GM12878 (cell line): Measurements from ENCODE around the gene CDK15. TPM values are rescaled to one million over a fixed set of nuclear protein-coding genes. Genes with fewer than 3 reads are reported as not detected.

Experiments used
- ATAC-seq: fragments of 200-7000 bp; cut with Tn5 transposase; 3 replicates; pipeline ENCODE4 v1.9.1; 2020; ENCODE audit warnings: mild to moderate bottlenecking, moderate library complexity
- BruUV-seq: library from RNA; stranded (reverse); fragments of 400-500 nt; replicated peaks from 2 replicates; lab custom pipeline; 2021; lab: Mats Ljungman, UMichigan
- CTCF ChIA-PET: fragments of 300-600 bp; sonication (Branson Sonifier 250); formaldehyde crosslinking; extraction: SDS; loops from one replicate; lab custom pipeline; 2021; ENCODE audit warnings: inconsistent platforms; lab: Yijun Ruan, JAX
- POLR2A ChIA-PET: fragments of 350-600 bp; formaldehyde crosslinking; extraction: SDS; loops from one replicate; lab custom pipeline; 2021; ENCODE audit warnings: inconsistent platforms; lab: Charles Lee
- RAD21 ChIA-PET: fragments of 300-600 bp; sonication (Branson Sonifier 250); formaldehyde crosslinking; loops from one replicate; lab custom pipeline; 2023; ENCODE audit warnings: antibody characterized with exemption; ENCODE audit not compliant: unreplicated experiment; lab: Charles Lee
- SMC1A ChIA-PET: fragments of 300-600 bp; sonication (Branson Sonifier 250); formaldehyde crosslinking; loops from one replicate; lab custom pipeline; 2023; ENCODE audit not compliant: unreplicated experiment, uncharacterized antibody; lab: Charles Lee
- DNase-seq: peaks from one replicate; pipeline ENCODE4 v3.0.0-alpha.2; 2011; ENCODE audit warnings: low read depth, low spot score
- FAIRE-seq: peaks from 3 replicates; lab custom pipeline; 2011; peaks lifted over from hg19 to GRCh38; lab: Jason Lieb, UNC
- H2AFZ ChIP-seq: 2 replicates; pipeline ENCODE4 v1.6.0; 2011; ENCODE audit warnings: low read depth, low read length, control low read depth; ENCODE audit not compliant: control insufficient read depth
- H3K27ac ChIP-seq: 2 replicates; pipeline ENCODE4 v1.5.1; 2011; ENCODE audit warnings: control low read depth; ENCODE audit not compliant: control insufficient read depth, insufficient read depth
- H3K27me3 ChIP-seq, 2 experiments: replicated peaks in 1 of 2; 2 replicates each; pipeline versions ENCODE4 v1.6.0 to v1.6.1; 2011; ENCODE audit warnings: low read length in 1 of 2; ENCODE audit not compliant: control insufficient read depth in 2 of 2, insufficient read depth in 2 of 2
- H3K36me3 ChIP-seq, 2 experiments: 2 replicates each; pipeline ENCODE4 v1.5.1; 2011; ENCODE audit warnings: low read length in 1 of 2; ENCODE audit not compliant: control insufficient read depth in 2 of 2, insufficient read depth in 2 of 2
- H3K4me1 ChIP-seq: 2 replicates; pipeline ENCODE4 v1.6.1; 2011; ENCODE audit warnings: mild to moderate bottlenecking, low read length, moderate library complexity, mixed read lengths; ENCODE audit not compliant: control insufficient read depth, insufficient read depth
- H3K4me2 ChIP-seq: 2 replicates; pipeline ENCODE4 v1.6.0; 2011; ENCODE audit warnings: control low read depth; ENCODE audit not compliant: control insufficient read depth, insufficient read depth
- H3K4me3 ChIP-seq: fragments of 200-600 bp; sonication (generic); 2 replicates; pipeline ENCODE4 v1.5.1; 2016
- H3K79me2 ChIP-seq: 2 replicates; pipeline ENCODE4 v1.6.0; 2011; ENCODE audit warnings: low read length; ENCODE audit not compliant: control insufficient read depth, insufficient read depth
- H3K9ac ChIP-seq: 2 replicates; pipeline ENCODE4 v1.8.0; 2011; ENCODE audit warnings: low read length, control low read depth, mixed read lengths; ENCODE audit not compliant: control insufficient read depth, insufficient read depth
- H3K9me3 ChIP-seq: replicated peaks from 3 replicates; pipeline ENCODE4 v1.5.1; 2011; ENCODE audit warnings: mild to moderate bottlenecking, low read length; ENCODE audit not compliant: control insufficient read depth, insufficient read depth
- H4K20me1 ChIP-seq: 2 replicates; pipeline ENCODE4 v1.6.0; 2011; ENCODE audit not compliant: control insufficient read depth, insufficient read depth
- KLF5 ChIP-seq: fragments of 450-650 bp; IDR thresholded peaks from 2 replicates; pipeline ENCODE4 v1.6.1; 2014; ENCODE audit warnings: mild to moderate bottlenecking; ENCODE audit not compliant: partially characterized antibody
- MEF2B ChIP-seq: fragments of 450-650 bp; IDR thresholded peaks from 2 replicates; pipeline ENCODE4 v1.6.1; 2018; ENCODE audit warnings: mild to moderate bottlenecking, moderate library complexity; ENCODE audit not compliant: partially characterized antibody, poor library complexity, severe bottlenecking
- MTA3 ChIP-seq: IDR thresholded peaks from 2 replicates; pipeline ENCODE4 v1.6.1; 2012; ENCODE audit warnings: low read length, inconsistent platforms, borderline replicate concordance
- RCOR1 ChIP-seq: conservative IDR thresholded peaks from 2 replicates; pipeline ENCODE4 v1.6.1; 2012; ENCODE audit warnings: low read depth, low read length, improper control_type of control experiment
- TCF3 ChIP-seq: IDR thresholded peaks from 2 replicates; pipeline ENCODE4 v1.6.1; 2012; ENCODE audit warnings: low read depth, mild to moderate bottlenecking, low read length, borderline replicate concordance; ENCODE audit not compliant: insufficient read depth
- ZBTB33 ChIP-seq: fragments of 450-650 bp; IDR thresholded peaks from 2 replicates; pipeline ENCODE4 v1.6.1; 2017; ENCODE audit warnings: mild to moderate bottlenecking
- ZNF274 ChIP-seq: IDR thresholded peaks from one replicate; pipeline ENCODE4 v1.8.0; 2011; ENCODE audit not compliant: insufficient read length, insufficient read depth
- WGBS: methylation state at CpG from one replicate; pipeline ENCODE4 v1.1.6; 2016; ENCODE audit warnings: low lambda C conversion rate; ENCODE audit not compliant: insufficient replicate concordance, insufficient coverage; ENCODE audit errors: missing lambda C conversion rate; 5-methylcytosine and 5-hydroxymethylcytosine counted together
- in situ Hi-C: fragments of 300-500 bp; cut with MboI; formaldehyde crosslinking; loops from 9 replicates; pipeline ENCODE4 v1.14.3; 2018; ENCODE audit warnings: mixed read lengths
- intact Hi-C: fragments of 100-400 bp; cut with micrococcal nuclease; formaldehyde crosslinking; loops from one replicate; pipeline ENCODE4 v1.14.2; 2022; ENCODE audit not compliant: unreplicated experiment
- polyA plus RNA-seq, 11 experiments: library from polyadenylated mRNA; depleted of rRNA in 4 of 11; unstranded in 6 of 11; stranded (reverse) in 5 of 11; fragments of >200 nt; fragmentation: Nextera tagmentation in 4 of 11; fragmentation: Illumina TruSeq in 1 of 11; extraction: Ambion mirVana in 4 of 11; extraction: Trizol in 1 of 11; gene quantifications; 1 replicate in 1 of 11; 2 replicates in 10 of 11; pipeline versions ENCODE4 v1.2.1 to v1.2.3, GENCODE V29; 2011 to 2016; ENCODE audit warnings: inconsistent platforms in 2 of 11, missing spikeins in 2 of 11, low read depth in 1 of 11
- total RNA-seq, 4 experiments: library from RNA; depleted of rRNA in 3 of 4; stranded (reverse); fragments of >200 nt in 3 of 4; fragmentation: Illumina TruSeq in 1 of 4; extraction: Trizol in 1 of 4; gene quantifications; 2 replicates each; pipeline versions ENCODE4 v1.2.1 to v1.2.3, GENCODE V29; 2013 to 2021
- TF ChIP-seq, protein P1 (sequence below): IDR thresholded peaks from 2 replicates; pipeline ENCODE4 v1.6.1; 2012; ENCODE audit warnings: improper control_type of control experiment, low read depth, low read length; ENCODE audit not compliant: insufficient replicate concordance
- TF ChIP-seq, protein P2 (sequence below), 3 experiments: IDR thresholded peaks in 2 of 3; conservative IDR thresholded peaks in 1 of 3; 2 replicates each; pipeline ENCODE4 v1.5.1; 2011; ENCODE audit warnings: low read depth in 3 of 3, low read length in 3 of 3, mild to moderate bottlenecking in 3 of 3, control low read depth in 2 of 3, moderate library complexity in 2 of 3, inconsistent platforms in 1 of 3, mixed read lengths in 1 of 3; ENCODE audit not compliant: control insufficient read depth in 2 of 3, insufficient read depth in 1 of 3; ENCODE audit errors: extremely low read depth in 1 of 3
- TF ChIP-seq, protein P3 (sequence below): IDR thresholded peaks from 2 replicates; pipeline ENCODE4 v1.6.1; 2011; ENCODE audit warnings: low read depth, low read length, improper control_type of control experiment, borderline replicate concordance
- TF ChIP-seq, protein P4 (sequence below): fragments of 450-650 bp; IDR thresholded peaks from 2 replicates; pipeline ENCODE4 v1.6.1; 2017; ENCODE audit warnings: mild to moderate bottlenecking, low read depth, inconsistent platforms; ENCODE audit not compliant: poor library complexity, severe bottlenecking

Gene CDK15
- total and polyA plus RNA-seq, 10 of the 15 experiments (the other 5 are each of a cell fraction or from before 2014, with no cell fraction given), result 0.01 to 0.04 TPM; not detected in 8

DNA sequence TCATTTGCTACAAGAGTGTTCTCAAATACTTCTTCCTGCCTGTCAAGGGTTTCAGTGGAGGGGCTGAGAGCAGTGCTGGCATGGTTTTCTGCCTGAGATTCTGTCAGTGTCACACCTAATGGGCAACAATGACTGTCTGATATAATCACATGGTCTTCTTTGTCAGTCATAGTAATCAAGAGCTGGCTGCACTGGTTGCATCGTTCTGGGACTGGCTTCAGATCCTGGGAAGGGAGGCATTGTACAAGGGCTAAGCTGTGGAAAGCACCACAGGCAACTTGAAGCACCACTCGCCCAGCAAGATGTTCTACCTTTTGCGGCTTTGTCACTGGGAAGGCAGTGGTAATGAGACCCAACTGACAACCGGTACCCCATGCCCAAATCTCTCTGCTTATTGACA is 45.2 kb upstream of the CDK15 start:
- no peak overlapping the region for H2AFZ ChIP-seq
- no peak overlapping the region for H3K4me2 ChIP-seq
- no peaks in the 10 kb centered on the region for H4K20me1 ChIP-seq
- H3K79me2 ChIP-seq, result no peaks in the 10 kb centered on the region
- 100% methylated on average over 4 of the region's 4 CpGs for WGBS
- ChIA-PET CTCF (no interaction called here), POLR2A (no interaction called here), SMC1A (no interaction called here), RAD21 (no interaction called here)
- H3K27ac ChIP-seq, result no peak overlapping the region
- ATAC-seq (no peak), DNase-seq (no peak), FAIRE-seq (no peak)
- peaks cover 0 to 4% of the 10 kb centered on the region in 2 experiments; a peak in 1 of 4 replicates for H3K36me3 ChIP-seq
- in situ Hi-C loops, result no loop called here
- intact Hi-C loops, result no loop called here
- H3K4me3 ChIP-seq, result no peak overlapping the region
- no peaks in the 10 kb centered on the region for H3K9me3 ChIP-seq
- BruUV-seq, result no TSS peak
- H3K4me1 ChIP-seq, result no peaks in the 10 kb centered on the region
- H3K9ac ChIP-seq, result no peak overlapping the region
- H3K27me3 ChIP-seq, result no peaks in the 10 kb centered on the region
- no peak for TF ChIP-seq TCF3
- TF ChIP-seq, protein P1, sequence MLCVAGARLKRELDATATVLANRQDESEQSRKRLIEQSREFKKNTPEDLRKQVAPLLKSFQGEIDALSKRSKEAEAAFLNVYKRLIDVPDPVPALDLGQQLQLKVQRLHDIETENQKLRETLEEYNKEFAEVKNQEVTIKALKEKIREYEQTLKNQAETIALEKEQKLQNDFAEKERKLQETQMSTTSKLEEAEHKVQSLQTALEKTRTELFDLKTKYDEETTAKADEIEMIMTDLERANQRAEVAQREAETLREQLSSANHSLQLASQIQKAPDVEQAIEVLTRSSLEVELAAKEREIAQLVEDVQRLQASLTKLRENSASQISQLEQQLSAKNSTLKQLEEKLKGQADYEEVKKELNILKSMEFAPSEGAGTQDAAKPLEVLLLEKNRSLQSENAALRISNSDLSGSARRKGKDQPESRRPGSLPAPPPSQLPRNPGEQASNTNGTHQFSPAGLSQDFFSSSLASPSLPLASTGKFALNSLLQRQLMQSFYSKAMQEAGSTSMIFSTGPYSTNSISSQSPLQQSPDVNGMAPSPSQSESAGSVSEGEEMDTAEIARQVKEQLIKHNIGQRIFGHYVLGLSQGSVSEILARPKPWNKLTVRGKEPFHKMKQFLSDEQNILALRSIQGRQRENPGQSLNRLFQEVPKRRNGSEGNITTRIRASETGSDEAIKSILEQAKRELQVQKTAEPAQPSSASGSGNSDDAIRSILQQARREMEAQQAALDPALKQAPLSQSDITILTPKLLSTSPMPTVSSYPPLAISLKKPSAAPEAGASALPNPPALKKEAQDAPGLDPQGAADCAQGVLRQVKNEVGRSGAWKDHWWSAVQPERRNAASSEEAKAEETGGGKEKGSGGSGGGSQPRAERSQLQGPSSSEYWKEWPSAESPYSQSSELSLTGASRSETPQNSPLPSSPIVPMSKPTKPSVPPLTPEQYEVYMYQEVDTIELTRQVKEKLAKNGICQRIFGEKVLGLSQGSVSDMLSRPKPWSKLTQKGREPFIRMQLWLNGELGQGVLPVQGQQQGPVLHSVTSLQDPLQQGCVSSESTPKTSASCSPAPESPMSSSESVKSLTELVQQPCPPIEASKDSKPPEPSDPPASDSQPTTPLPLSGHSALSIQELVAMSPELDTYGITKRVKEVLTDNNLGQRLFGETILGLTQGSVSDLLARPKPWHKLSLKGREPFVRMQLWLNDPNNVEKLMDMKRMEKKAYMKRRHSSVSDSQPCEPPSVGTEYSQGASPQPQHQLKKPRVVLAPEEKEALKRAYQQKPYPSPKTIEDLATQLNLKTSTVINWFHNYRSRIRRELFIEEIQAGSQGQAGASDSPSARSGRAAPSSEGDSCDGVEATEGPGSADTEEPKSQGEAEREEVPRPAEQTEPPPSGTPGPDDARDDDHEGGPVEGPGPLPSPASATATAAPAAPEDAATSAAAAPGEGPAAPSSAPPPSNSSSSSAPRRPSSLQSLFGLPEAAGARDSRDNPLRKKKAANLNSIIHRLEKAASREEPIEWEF, result no peak
- TF ChIP-seq ZNF274, result no peak
- TF ChIP-seq KLF5, result no peak
- TF ChIP-seq, protein P2, sequence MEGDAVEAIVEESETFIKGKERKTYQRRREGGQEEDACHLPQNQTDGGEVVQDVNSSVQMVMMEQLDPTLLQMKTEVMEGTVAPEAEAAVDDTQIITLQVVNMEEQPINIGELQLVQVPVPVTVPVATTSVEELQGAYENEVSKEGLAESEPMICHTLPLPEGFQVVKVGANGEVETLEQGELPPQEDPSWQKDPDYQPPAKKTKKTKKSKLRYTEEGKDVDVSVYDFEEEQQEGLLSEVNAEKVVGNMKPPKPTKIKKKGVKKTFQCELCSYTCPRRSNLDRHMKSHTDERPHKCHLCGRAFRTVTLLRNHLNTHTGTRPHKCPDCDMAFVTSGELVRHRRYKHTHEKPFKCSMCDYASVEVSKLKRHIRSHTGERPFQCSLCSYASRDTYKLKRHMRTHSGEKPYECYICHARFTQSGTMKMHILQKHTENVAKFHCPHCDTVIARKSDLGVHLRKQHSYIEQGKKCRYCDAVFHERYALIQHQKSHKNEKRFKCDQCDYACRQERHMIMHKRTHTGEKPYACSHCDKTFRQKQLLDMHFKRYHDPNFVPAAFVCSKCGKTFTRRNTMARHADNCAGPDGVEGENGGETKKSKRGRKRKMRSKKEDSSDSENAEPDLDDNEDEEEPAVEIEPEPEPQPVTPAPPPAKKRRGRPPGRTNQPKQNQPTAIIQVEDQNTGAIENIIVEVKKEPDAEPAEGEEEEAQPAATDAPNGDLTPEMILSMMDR (IDR thresholded peaks at IDR 0.05 in 2 of 3, conservative IDR thresholded peaks at IDR 0.05 in 1 of 3; ENCODE audit: control insufficient read depth in 2 of 3, extremely low read depth in 1 of 3, insufficient read depth in 1 of 3, low read depth in 3 of 3, low read length in 3 of 3), result no peak
- no peak for TF ChIP-seq RCOR1
- TF ChIP-seq MEF2B, result no peak
- TF ChIP-seq, protein P3, sequence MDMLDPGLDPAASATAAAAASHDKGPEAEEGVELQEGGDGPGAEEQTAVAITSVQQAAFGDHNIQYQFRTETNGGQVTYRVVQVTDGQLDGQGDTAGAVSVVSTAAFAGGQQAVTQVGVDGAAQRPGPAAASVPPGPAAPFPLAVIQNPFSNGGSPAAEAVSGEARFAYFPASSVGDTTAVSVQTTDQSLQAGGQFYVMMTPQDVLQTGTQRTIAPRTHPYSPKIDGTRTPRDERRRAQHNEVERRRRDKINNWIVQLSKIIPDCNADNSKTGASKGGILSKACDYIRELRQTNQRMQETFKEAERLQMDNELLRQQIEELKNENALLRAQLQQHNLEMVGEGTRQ, result no peak
- TF ChIP-seq ZBTB33, result no peak
- TF ChIP-seq, protein P4, sequence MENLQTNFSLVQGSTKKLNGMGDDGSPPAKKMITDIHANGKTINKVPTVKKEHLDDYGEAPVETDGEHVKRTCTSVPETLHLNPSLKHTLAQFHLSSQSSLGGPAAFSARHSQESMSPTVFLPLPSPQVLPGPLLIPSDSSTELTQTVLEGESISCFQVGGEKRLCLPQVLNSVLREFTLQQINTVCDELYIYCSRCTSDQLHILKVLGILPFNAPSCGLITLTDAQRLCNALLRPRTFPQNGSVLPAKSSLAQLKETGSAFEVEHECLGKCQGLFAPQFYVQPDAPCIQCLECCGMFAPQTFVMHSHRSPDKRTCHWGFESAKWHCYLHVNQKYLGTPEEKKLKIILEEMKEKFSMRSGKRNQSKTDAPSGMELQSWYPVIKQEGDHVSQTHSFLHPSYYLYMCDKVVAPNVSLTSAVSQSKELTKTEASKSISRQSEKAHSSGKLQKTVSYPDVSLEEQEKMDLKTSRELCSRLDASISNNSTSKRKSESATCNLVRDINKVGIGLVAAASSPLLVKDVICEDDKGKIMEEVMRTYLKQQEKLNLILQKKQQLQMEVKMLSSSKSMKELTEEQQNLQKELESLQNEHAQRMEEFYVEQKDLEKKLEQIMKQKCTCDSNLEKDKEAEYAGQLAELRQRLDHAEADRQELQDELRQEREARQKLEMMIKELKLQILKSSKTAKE, result no peak
- no peak for TF ChIP-seq MTA3
